Motor neuron (in vitro differentiated cells): Measurements from ENCODE around the gene F2RL3. TPM values are rescaled to one million over a fixed set of nuclear protein-coding genes. Genes with fewer than 3 reads are reported as not detected.

Source experiments
- total RNA-seq, 8 experiments: library from RNA; unstranded; fragments of 300-600 nt; gene quantifications; 2 replicates each; pipeline versions ENCODE4 v1.2.3 to v1.2.4, GENCODE V29; 2022

F2RL3 gene
- total RNA-seq, 8 experiments from 2014 or later: 0.05 to 0.36 (median 0.14) TPM; not detected in 1

Other genes with a start within 250 kb of the F2RL3 start
- gene SMIM7, start 228.9 kb upstream of the F2RL3 start, total RNA-seq: 10 to 100 TPM; 46.8 to 84.3 (median 68.3) TPM
- gene TMEM38A, start 227.9 kb upstream of the F2RL3 start, total RNA-seq: 1 to 10 TPM; 1.2 to 7.4 (median 3.9) TPM
- 1 to 10 TPM in 1 of 8 experiments, under 1 TPM in 7; 0.04 to 5.2 (median 0.10) TPM for gene NWD1, start 169.2 kb upstream of the F2RL3 start, total RNA-seq
- gene SIN3B, start 59.6 kb upstream of the F2RL3 start, total RNA-seq: 10 to 100 TPM; 23.3 to 59.3 (median 30.5) TPM
- gene CPAMD8, start 137.8 kb downstream of the F2RL3 start, total RNA-seq: 1 to 10 TPM in 7 of 8 experiments, under 1 TPM in 1; 0.36 to 6.5 (median 3.6) TPM
- gene HAUS8, start 186.5 kb downstream of the F2RL3 start, total RNA-seq: 10 to 100 TPM in 3 of 8 experiments, 1 to 10 TPM in 5; 3.4 to 14.8 (median 6.4) TPM
- 10 to 100 TPM; 16.4 to 43.5 (median 27.3) TPM for gene MYO9B, start 186.8 kb downstream of the F2RL3 start, total RNA-seq